ENCODE data around the gene MEGF9. TPM values are rescaled to one million over a fixed set of nuclear protein-coding genes. Genes with fewer than 3 reads are reported as not detected.

Gene MEGF9
- total RNA-seq, 1 experiment from 2014 or later: 12.2 TPM

DNA sequence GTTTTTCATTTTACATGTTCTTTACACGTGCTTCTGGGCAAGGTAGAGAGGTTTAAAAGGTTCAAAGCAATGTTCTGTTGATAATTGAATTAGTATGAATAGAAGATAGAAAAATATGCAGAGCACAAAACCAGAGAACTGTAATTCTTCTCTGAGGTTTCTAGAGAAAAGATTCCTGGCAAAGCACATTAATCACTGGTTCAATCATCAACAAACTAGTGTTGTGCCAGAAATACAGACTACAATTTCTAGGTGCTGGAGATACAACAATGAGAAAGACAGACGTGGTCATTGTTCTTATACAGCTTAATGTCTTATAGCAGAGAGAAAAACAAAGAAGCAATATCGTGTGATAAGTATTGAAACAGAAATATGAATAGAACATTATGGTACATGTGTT, 25.5 kb downstream of the MEGF9 start:
- ChIA-PET POLR2A (ENCODE audit: low non-redundant PET) (no interaction called here), CTCF (no interaction called here)
- BruUV-seq (replicated peaks): no TSS peak
- intact Hi-C loops (cut with micrococcal nuclease; ENCODE audit: unreplicated experiment): no loop called here
- Histone ChIP-seq H3K27me3 (replicated peaks; ENCODE audit: insufficient read depth, low read depth, low read length, poor library complexity) (no peaks in the 10 kb centered on the region), H3K36me3 (ENCODE audit: insufficient read depth, low read length, poor library complexity, severe bottlenecking) (no peaks in the 10 kb centered on the region), H3K4me1 (ENCODE audit: insufficient read depth, low read length, poor library complexity, severe bottlenecking) (peaks cover 28% of the 10 kb centered on the region), H3K4me3 (ENCODE audit: low read depth, low read length, poor library complexity, severe bottlenecking) (no peak overlapping the region), H3K27ac (ENCODE audit: low read depth, low read length, poor library complexity, severe bottlenecking) (no peak overlapping the region), H3K9me3 (ENCODE audit: low read depth, low read length, poor library complexity, severe bottlenecking) (no peaks in the 10 kb centered on the region)
- no peak for DNase-seq (ENCODE audit: low spot score)
- TF ChIP-seq EZH2 (IDR thresholded peaks at IDR 0.05; ENCODE audit: borderline replicate concordance, low read depth, low read length, poor library complexity, severe bottlenecking): no peak
- TF ChIP-seq, protein P1, sequence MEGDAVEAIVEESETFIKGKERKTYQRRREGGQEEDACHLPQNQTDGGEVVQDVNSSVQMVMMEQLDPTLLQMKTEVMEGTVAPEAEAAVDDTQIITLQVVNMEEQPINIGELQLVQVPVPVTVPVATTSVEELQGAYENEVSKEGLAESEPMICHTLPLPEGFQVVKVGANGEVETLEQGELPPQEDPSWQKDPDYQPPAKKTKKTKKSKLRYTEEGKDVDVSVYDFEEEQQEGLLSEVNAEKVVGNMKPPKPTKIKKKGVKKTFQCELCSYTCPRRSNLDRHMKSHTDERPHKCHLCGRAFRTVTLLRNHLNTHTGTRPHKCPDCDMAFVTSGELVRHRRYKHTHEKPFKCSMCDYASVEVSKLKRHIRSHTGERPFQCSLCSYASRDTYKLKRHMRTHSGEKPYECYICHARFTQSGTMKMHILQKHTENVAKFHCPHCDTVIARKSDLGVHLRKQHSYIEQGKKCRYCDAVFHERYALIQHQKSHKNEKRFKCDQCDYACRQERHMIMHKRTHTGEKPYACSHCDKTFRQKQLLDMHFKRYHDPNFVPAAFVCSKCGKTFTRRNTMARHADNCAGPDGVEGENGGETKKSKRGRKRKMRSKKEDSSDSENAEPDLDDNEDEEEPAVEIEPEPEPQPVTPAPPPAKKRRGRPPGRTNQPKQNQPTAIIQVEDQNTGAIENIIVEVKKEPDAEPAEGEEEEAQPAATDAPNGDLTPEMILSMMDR (conservative IDR thresholded peaks at IDR 0.05; ENCODE audit: low read depth, low read length): no peak

DNA sequence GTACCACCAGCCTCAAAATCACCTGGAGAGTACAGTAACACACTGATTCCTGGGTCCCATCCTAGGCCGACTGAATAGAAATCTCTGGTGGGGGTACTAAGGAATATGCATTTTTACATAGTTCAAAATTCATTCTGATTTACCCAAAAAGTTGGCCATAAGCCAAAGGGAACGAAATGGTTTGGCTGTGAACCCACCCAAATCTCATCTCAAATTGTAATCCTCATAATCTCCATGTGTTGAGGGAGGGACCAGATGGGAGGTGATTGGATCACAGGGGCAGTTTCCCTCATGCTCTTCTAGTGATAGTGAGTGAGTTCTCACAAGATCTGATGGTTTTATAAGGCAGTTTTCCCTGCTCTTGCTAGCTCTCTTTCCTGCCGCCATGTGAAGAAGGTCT, 31.1 kb downstream of the MEGF9 start:
- DNase-seq (ENCODE audit: low spot score): no peak
- no peaks in the 10 kb centered on the region for H3K9me3 ChIP-seq (ENCODE audit: low read depth, low read length, poor library complexity, severe bottlenecking)
- POLR2A ChIA-PET (ENCODE audit: low non-redundant PET): no interaction called here
- no peak overlapping the region for H3K27ac ChIP-seq (ENCODE audit: low read depth, low read length, poor library complexity, severe bottlenecking)
- intact Hi-C loops (cut with micrococcal nuclease; ENCODE audit: unreplicated experiment): no loop called here
- TF ChIP-seq, protein P1 (conservative IDR thresholded peaks at IDR 0.05; ENCODE audit: low read depth, low read length): no peak
- no peak for TF ChIP-seq EZH2 (IDR thresholded peaks at IDR 0.05; ENCODE audit: borderline replicate concordance, low read depth, low read length, poor library complexity, severe bottlenecking)
- CTCF ChIA-PET: no interaction called here
- H3K4me1 ChIP-seq (ENCODE audit: insufficient read depth, low read length, poor library complexity, severe bottlenecking): peaks cover 7% of the 10 kb centered on the region
- H3K4me3 ChIP-seq (ENCODE audit: low read depth, low read length, poor library complexity, severe bottlenecking): no peak overlapping the region
- BruUV-seq (replicated peaks): no TSS peak
- H3K36me3 ChIP-seq (ENCODE audit: insufficient read depth, low read length, poor library complexity, severe bottlenecking): no peaks in the 10 kb centered on the region
- no peaks in the 10 kb centered on the region for H3K27me3 ChIP-seq (replicated peaks; ENCODE audit: insufficient read depth, low read depth, low read length, poor library complexity)

DNA sequence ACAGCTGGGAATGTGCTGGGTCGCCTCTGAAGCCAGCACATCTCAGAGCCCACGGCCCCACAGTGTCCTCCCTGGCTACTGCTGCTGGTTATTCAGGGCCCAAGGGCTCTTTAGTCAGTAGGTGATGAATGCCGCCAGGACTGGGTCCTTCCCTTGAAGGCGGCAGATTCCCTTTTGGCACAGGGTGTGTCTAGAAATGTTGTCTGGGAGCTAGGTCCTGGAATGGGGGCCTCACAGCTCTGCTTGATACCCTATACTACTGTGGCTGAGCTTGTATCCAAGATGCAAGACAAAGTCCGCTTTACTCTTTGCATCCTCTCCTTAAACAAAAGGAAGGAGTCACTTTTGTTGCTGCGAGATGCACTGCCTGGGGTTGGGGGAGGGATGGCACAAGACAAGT, 33.1 kb downstream of the MEGF9 start:
- intact Hi-C loops (cut with micrococcal nuclease; ENCODE audit: unreplicated experiment): no loop called here

More for the DNA sequence above, 33.1 kb downstream of the MEGF9 start:
- H3K27me3 ChIP-seq (replicated peaks; ENCODE audit: insufficient read depth, low read depth, low read length, poor library complexity): no peaks in the 10 kb centered on the region
- no peak overlapping the region for H3K4me3 ChIP-seq (ENCODE audit: low read depth, low read length, poor library complexity, severe bottlenecking)
- ChIA-PET POLR2A (ENCODE audit: low non-redundant PET) (no interaction called here), CTCF (no interaction called here)
- H3K4me1 ChIP-seq (ENCODE audit: insufficient read depth, low read length, poor library complexity, severe bottlenecking): peaks cover 7% of the 10 kb centered on the region
- DNase-seq (ENCODE audit: low spot score): no peak
- no peaks in the 10 kb centered on the region for H3K9me3 ChIP-seq (ENCODE audit: low read depth, low read length, poor library complexity, severe bottlenecking)
- BruUV-seq (replicated peaks): no TSS peak
- no peak overlapping the region for H3K27ac ChIP-seq (ENCODE audit: low read depth, low read length, poor library complexity, severe bottlenecking)
- no peak for TF ChIP-seq EZH2 (IDR thresholded peaks at IDR 0.05; ENCODE audit: borderline replicate concordance, low read depth, low read length, poor library complexity, severe bottlenecking)
- TF ChIP-seq, protein P1 (conservative IDR thresholded peaks at IDR 0.05; ENCODE audit: low read depth, low read length): no peak
- H3K36me3 ChIP-seq (ENCODE audit: insufficient read depth, low read length, poor library complexity, severe bottlenecking): no peaks in the 10 kb centered on the region
